CD4-positive, alpha-beta T cell (primary cell): ENCODE results near the gene HS6ST3. TPM values are rescaled to one million over a fixed set of nuclear protein-coding genes. Genes with fewer than 3 reads are reported as not detected.

Experiments used
- ATAC-seq: fragments of 200-7000 bp; cut with Tn5 transposase; one replicate; pipeline ENCODE4 v1.10.0; 2022; ENCODE audit warnings: mild to moderate bottlenecking; ENCODE audit not compliant: poor library complexity
- CTCF ChIA-PET: fragments of 350-600 bp; sonication (Branson Sonifier 250); formaldehyde crosslinking; loops from one replicate; lab custom pipeline; 2021; ENCODE audit warnings: antibody characterized with exemption, inconsistent platforms; lab: Charles Lee
- POLR2A ChIA-PET: fragments of 350-600 bp; sonication (Branson Sonifier 250); formaldehyde crosslinking; loops from one replicate; lab custom pipeline; 2021; ENCODE audit warnings: antibody characterized with exemption, inconsistent platforms; lab: Charles Lee
- DNase-seq, 14 experiments: peaks; one replicate each; pipeline ENCODE4 v3.0.0-alpha.2; 2013 to 2020; ENCODE audit warnings: mixed read lengths in 2 of 14
- H3K27ac ChIP-seq, 2 donors: one replicate each; pipeline versions ENCODE4 v1.5.1 to v1.7.0; 2013; ENCODE audit warnings: low read length in 2 of 2, low read depth in 1 of 2, mild to moderate bottlenecking in 1 of 2
- H3K27me3 ChIP-seq, 2 experiments: 1 replicate in 1 of 2; 2 replicates in 1 of 2; pipeline versions ENCODE4 v1.6.1 to v1.7.0; 2013; ENCODE audit warnings: low read length in 2 of 2, control low read depth in 1 of 2, mild to moderate bottlenecking in 1 of 2, moderate library complexity in 1 of 2; ENCODE audit not compliant: insufficient read depth in 2 of 2, control insufficient read depth in 1 of 2
- H3K36me3 ChIP-seq: one replicate; pipeline ENCODE4 v1.6.1; 2013; ENCODE audit warnings: low read length, control low read depth; ENCODE audit not compliant: insufficient read depth
- H3K4me1 ChIP-seq: one replicate; pipeline ENCODE4 v1.6.1; 2013; ENCODE audit warnings: low read length, control low read depth; ENCODE audit not compliant: insufficient read depth
- H3K4me3 ChIP-seq: one replicate; pipeline ENCODE4 v1.5.1; 2013; ENCODE audit warnings: mild to moderate bottlenecking, low read length, moderate library complexity
- H3K9me3 ChIP-seq, 2 experiments: 1 replicate in 1 of 2; 2 replicates in 1 of 2; pipeline versions ENCODE4 v1.6.1 to v1.7.0; 2013; ENCODE audit warnings: low read length in 2 of 2, mild to moderate bottlenecking in 2 of 2, control low read depth in 1 of 2, moderate library complexity in 1 of 2; ENCODE audit not compliant: control insufficient read depth in 1 of 2, insufficient read depth in 1 of 2
- H3K27ac Mint-ChIP-seq: one replicate; pipeline ENCODE4 v1.8.0; 2020; ENCODE audit warnings: mixed read lengths
- H3K27me3 Mint-ChIP-seq: one replicate; pipeline ENCODE4 v1.8.0; 2021; ENCODE audit warnings: mixed read lengths
- H3K36me3 Mint-ChIP-seq: one replicate; pipeline ENCODE4 v1.8.0; 2021; ENCODE audit warnings: low read depth, mixed read lengths
- H3K4me1 Mint-ChIP-seq: one replicate; pipeline ENCODE4 v1.8.0; 2021; ENCODE audit warnings: low read depth, mixed read lengths
- H3K4me3 Mint-ChIP-seq: one replicate; pipeline ENCODE4 v1.8.0; 2020; ENCODE audit warnings: mild to moderate bottlenecking, mixed read lengths
- H3K9me3 Mint-ChIP-seq: one replicate; pipeline ENCODE4 v1.8.0; 2020; ENCODE audit warnings: mixed read lengths
- intact Hi-C, 2 experiments: fragments of 100-400 bp; cut with DNase I in 1 of 2; cut with micrococcal nuclease in 1 of 2; formaldehyde crosslinking; loops; one replicate each; pipeline versions ENCODE4 v1.15.1 to v1.9.0; 2023 to 2025; cut with DNase I, micrococcal nuclease
- total RNA-seq, 174 experiments: library from RNA in 2 of 174; stranded (reverse) in 2 of 174; gene quantifications; one replicate each; pipeline ENCODE4 v1.2.3 and lab custom pipeline; 2021 to 2026
- TF ChIP-seq, protein P1 (sequence below): fragments of 200-600 bp; IDR thresholded peaks from one replicate; pipeline ENCODE4 v1.8.0; 2022; ENCODE audit warnings: antibody characterized with exemption, mild to moderate bottlenecking

The HS6ST3 gene
- total RNA-seq, 2 experiments from 2014 or later: not detected

DNA sequence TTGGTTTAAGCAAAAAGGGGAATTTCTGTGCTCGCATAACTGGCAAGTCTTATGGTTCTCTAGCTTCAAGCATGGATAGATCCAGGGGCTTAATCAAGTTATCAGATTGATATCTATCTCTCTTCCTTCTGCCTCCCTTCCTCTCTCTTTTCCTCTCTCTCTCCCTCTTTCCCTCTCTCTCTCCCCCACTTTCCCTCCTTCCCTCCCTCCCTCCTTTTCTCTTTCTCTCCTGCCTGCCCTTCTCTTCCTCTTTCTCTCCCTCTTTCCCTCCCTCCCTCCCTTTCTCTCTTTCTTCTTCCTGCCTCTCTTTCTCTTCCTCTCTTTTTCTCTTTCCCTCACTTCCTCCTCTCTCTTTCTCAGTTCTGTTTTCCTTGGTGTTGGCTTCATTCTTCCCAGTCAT is 195.8 kb downstream of the HS6ST3 start:
- no peaks in the 10 kb centered on the region for H3K27me3 Mint-ChIP-seq
- no peaks in the 10 kb centered on the region for H3K36me3 ChIP-seq
- CTCF ChIA-PET: no interaction called here
- H3K27ac ChIP-seq: no peak overlapping the region
- H3K9me3 ChIP-seq: no peaks in the 10 kb centered on the region
- no peaks in the 10 kb centered on the region for H3K4me1 ChIP-seq
- H3K27me3 ChIP-seq: no peaks in the 10 kb centered on the region
- ATAC-seq (no peak), DNase-seq (no peak)
- no peak overlapping the region for H3K4me3 ChIP-seq
- no peaks in the 10 kb centered on the region for H3K4me1 Mint-ChIP-seq
- intact Hi-C loops: no loop called here
- no peaks in the 10 kb centered on the region for H3K36me3 Mint-ChIP-seq
- POLR2A ChIA-PET: no interaction called here
- no peak overlapping the region for H3K4me3 Mint-ChIP-seq
- TF ChIP-seq, protein P1, sequence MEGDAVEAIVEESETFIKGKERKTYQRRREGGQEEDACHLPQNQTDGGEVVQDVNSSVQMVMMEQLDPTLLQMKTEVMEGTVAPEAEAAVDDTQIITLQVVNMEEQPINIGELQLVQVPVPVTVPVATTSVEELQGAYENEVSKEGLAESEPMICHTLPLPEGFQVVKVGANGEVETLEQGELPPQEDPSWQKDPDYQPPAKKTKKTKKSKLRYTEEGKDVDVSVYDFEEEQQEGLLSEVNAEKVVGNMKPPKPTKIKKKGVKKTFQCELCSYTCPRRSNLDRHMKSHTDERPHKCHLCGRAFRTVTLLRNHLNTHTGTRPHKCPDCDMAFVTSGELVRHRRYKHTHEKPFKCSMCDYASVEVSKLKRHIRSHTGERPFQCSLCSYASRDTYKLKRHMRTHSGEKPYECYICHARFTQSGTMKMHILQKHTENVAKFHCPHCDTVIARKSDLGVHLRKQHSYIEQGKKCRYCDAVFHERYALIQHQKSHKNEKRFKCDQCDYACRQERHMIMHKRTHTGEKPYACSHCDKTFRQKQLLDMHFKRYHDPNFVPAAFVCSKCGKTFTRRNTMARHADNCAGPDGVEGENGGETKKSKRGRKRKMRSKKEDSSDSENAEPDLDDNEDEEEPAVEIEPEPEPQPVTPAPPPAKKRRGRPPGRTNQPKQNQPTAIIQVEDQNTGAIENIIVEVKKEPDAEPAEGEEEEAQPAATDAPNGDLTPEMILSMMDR: no peak
- no peak overlapping the region for H3K27ac Mint-ChIP-seq
- H3K9me3 Mint-ChIP-seq: no peaks in the 10 kb centered on the region

DNA sequence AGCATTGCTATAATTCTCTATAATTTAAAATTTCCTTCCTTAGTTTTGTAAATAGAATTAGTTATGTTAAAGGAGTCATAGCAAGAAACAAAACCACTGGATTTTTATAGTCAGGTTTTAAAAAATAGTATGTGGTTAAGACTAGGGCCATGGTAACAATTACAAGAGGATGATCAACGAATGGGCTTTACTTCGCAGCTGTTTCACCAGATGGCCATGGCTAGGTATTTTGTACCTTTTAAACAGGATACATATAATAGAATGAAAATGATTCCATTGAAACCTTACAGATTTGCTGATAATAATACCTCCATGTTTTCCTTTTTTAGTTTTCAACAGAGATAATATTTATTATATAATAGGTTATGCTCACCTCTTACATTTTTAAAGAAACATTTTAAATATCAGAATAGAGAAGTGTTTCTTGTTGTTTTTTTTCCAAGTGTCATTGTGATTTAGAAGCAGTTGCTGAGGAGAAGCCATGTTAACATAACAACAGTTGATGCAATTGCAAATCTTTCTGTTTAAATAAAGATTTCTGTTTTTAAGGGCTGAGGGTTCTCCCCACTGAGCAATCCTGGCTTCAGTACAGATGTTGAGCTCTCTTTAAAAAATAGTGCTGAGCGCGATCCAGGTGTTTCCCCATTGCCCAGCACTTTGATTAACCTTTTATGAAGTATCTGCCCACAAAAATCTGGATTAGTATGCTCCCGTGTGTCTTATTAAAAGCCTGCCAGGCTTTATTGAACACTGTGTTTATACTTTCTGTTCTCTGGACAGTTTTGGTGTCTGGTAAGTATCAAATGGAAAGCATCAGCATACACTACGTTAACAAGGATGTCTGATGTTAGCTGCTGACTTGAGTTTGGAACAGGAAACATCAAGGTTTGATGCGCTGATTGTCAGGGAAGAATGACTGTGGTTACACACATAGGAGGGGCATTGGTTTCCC is 205.3 kb downstream of the HS6ST3 start:
- CTCF ChIA-PET: no interaction called here
- Histone ChIP-seq H3K27me3 (no peaks in the 10 kb centered on the region), H3K9me3 (no peaks in the 10 kb centered on the region), H3K4me1 (no peaks in the 10 kb centered on the region), H3K4me3 (no peak overlapping the region), H3K36me3 (no peaks in the 10 kb centered on the region), H3K27ac (no peak overlapping the region)
- H3K9me3 Mint-ChIP-seq: no peaks in the 10 kb centered on the region
- no peak for DNase-seq
- POLR2A ChIA-PET: no interaction called here
- no peak for ATAC-seq
- H3K4me1 Mint-ChIP-seq: no peaks in the 10 kb centered on the region
- no peak overlapping the region for H3K4me3 Mint-ChIP-seq
- intact Hi-C loops: no loop called here
- no peaks in the 10 kb centered on the region for H3K27me3 Mint-ChIP-seq
- no peak overlapping the region for H3K27ac Mint-ChIP-seq
- H3K36me3 Mint-ChIP-seq: no peaks in the 10 kb centered on the region
- TF ChIP-seq, protein P1: no peak

DNA sequence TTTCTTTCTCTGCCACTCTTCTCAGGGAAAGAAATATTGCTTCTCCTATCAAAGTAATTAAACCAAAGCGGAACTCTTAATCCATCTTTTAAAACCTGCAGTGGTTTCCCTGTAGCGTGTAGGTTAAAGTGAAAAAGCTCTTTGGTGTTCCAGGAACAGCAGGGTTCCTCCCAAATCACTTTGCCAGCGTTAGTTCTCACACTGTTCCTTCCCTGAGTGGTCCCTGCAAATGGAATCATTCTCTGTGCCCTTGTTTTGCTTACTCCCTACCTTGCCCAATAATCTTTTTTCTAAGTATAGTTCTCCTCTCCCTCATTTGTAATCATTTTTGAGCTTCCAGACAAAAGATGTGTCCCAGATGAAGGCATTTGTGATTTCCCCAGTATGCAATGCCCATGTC is 207.5 kb downstream of the HS6ST3 start:
- no peaks in the 10 kb centered on the region for H3K9me3 Mint-ChIP-seq
- ChIA-PET POLR2A (no interaction called here), CTCF (no interaction called here)
- no peaks in the 10 kb centered on the region for H3K27me3 ChIP-seq
- intact Hi-C loops: no loop called here
- H3K4me3 Mint-ChIP-seq: no peak overlapping the region
- DNase-seq: no peak
- TF ChIP-seq, protein P1: no peak
- H3K4me3 ChIP-seq: no peak overlapping the region
- no peak for ATAC-seq
- H3K4me1 ChIP-seq: no peaks in the 10 kb centered on the region
- H3K36me3 Mint-ChIP-seq: no peaks in the 10 kb centered on the region
- no peaks in the 10 kb centered on the region for H3K4me1 Mint-ChIP-seq
- no peaks in the 10 kb centered on the region for H3K36me3 ChIP-seq
- H3K27ac ChIP-seq: no peak overlapping the region
- no peaks in the 10 kb centered on the region for H3K9me3 ChIP-seq
- no peak overlapping the region for H3K27ac Mint-ChIP-seq
- no peaks in the 10 kb centered on the region for H3K27me3 Mint-ChIP-seq
